ENCODE data around the gene KRT76.
"Not testable (repeated sequence)": the region's sequence is repeated elsewhere in the genome, so short reads cannot be mapped to it uniquely, and the experiment has no call there.

Gene KRT76

DNA sequence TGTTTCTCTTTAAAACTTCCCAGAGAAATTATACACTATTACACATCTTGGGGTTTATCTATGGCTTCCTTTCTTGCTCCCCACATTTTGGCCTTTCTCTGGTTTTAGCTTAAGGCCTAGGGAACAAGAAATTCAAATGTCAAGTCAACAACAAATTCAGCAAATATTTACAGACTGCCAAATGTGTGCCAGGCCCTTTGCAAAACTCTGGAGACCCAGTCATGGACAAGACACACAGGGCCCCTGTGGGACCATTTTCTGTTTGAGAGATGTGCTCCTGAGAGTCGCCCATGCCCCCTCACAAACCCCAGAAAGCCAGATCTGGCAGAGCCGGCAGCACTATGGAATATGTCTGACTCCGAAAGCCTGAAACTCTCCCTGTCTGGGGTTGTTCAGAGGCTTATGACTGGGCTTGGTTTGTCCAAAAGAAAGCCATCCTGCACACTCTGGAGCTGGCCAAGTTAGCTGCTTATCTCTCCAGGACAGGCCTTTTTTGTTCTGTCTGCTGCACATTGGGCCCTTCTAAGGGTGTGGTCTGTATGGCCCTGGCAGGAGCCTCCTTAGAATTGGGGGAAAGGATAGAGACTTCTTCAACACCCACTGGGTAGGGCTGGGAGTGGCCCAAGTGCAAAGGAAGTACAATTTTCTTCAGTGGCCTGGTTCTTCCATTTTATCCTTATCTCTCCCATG is 19.8 kb upstream of the KRT76 start:
- no peak for DNase-seq (ENCODE audit: low spot score)

DNA sequence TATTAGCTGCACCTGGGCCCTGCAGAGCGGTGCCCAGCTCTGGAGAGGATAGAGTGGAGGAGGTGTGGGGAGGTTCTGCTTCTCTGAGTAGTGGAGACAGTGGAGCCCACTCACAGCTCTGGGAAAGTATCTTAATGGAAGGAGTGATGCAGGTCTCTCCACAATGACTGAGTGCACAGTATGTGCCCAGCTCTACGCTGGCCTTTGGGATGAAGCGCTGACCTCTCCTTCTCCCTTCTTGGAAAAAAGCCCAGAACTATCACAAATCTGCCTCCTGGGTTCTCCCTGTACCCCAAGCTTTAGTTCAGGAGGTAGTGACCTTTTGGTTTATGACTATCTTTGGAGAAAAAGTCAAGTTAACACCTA is 19.3 kb upstream of the KRT76 start:
- DNase-seq (ENCODE audit: low spot score): no peak

DNA sequence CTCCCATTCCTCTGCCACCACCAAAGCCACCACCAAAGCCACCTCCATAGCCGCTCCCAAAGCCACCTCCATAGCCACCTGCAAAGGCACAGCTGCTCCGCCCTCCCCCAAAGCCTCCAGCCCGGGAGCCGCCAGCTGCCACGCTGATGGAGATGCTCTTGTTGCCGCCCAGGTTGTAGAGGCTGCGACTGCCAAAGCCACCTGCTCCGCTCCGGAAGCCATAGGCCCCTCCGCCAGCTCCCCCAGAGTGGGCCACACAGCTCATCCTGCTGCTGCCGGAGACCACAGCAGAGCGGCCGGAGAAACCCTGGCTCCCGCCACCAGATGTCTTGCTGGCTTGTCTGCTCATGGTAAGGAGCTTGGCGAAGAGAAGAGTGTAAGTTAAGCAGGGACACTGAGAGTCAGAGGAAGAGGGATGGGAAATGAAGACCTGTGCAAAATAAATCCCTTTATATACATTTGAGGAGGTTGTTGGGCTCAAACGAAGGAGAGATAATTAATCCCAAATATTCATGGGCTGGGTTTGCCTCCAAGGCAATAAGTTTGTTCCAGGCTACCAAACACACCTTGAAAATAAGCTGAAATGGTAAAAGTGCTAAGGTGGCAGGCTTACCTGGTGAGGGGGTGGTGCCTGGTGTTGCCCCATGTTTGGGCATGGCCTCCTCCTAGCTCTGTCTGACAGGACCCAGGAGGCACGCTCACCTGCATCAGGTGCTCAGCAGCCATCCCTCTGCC is 18.7 kb upstream of the KRT76 start, which contains the start of gene KRT3:
Gene KRT3, minus strand, starts transcription at position 424 of the 735 bp plus-strand sequence. Its CDS starts 75 bp downstream, at position 349.
- DNase-seq (ENCODE audit: low spot score): no peak

DNA sequence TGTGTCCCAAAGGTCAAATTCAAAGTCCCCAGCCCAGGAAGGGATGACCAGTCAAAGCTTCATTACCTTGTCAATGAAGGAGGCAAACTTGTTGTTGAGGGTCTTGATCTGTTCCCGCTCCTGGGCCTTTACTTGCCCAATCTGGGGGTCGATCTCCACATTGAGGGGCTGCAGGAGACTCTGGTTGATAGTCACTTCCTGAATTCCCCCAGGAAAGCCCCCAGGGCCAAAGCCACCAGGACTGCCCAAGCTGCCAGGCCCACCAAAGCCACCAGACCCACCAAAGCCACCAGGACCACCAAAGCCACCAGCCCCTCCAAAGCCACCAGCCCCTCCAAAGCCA is 18.2 kb upstream of the KRT76 start:
- not testable (repeated sequence) for DNase-seq (ENCODE audit: low spot score)

DNA sequence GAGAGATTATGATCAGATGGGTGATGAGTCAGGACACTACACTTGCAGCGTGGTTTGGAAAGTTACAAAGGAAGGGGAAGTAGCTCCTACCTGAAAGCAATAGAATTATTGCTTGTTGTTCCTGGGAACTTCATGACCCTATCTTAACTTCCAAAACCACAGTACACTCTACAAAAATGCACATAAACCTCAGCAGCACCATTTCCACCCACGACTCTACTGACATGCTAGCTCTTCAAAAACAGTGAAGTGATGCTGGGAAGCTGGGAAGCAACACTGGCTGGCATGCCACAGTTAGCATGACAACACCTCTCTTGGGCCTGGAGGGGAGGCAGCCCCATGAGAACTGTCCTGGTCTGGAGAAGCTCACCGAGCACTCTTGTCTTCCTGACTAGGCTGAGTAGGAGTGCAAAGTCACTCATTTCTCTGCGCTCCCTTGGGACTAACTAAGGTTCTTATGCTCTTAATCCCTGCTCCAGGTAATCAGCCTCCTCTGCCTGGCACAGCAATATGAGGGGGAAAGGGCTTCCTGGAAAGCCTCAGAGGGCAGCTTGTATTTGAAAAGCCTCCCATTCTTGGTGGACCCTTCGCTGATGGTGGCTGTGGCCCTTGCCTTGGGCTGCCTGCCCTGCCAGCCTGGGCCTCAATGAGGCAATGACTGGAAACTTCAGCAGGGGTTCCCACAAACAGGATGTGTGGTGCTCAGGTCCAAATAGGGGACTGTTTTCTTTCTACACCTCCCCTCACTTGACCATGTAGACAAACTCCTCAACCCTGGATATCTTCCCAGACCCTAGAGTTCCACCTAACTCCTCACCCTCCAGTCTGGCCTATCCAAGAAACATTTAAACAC is 17.6 kb upstream of the KRT76 start:
- DNase-seq (ENCODE audit: low spot score): no peak

DNA sequence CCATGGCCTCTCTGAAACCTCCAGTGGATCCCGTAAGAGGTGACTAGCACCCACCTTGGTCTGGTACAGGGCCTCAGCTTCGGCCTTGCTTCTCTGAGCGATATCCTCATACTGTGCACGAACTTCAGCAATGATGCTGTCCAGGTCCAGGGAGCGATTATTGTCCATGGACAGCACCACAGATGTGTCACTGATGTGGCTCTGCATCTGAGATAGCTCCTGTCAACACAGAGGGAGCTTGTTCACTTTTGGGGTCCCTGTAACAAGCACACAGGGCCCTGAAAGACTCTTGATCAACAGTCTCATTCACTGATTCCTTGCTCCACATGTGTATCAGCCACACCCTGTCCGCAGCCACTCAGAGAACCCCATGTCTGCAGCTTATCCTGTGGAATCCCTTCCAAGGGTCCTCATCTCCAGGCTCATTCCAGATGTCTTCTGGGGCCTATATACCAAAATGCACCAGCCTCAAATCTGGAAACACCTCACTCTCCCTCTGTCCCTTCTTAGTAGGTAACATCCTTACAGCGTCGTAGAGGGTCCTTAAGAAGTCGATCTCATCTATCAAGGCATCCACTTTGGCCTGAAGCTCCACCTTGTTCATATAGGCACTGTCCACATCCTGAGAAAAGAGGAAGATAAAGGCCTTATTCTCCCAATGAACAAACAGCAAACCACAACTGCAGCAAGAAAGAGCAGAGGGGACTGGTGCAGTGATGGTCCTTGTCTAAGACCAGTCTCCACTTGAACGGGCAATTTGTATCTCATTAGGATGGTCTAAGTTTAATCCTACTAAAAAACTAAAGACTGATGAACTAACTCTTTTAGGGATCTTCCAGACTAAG is 15.3 kb upstream of the KRT76 start:
- DNase-seq (ENCODE audit: low spot score): no peak

DNA sequence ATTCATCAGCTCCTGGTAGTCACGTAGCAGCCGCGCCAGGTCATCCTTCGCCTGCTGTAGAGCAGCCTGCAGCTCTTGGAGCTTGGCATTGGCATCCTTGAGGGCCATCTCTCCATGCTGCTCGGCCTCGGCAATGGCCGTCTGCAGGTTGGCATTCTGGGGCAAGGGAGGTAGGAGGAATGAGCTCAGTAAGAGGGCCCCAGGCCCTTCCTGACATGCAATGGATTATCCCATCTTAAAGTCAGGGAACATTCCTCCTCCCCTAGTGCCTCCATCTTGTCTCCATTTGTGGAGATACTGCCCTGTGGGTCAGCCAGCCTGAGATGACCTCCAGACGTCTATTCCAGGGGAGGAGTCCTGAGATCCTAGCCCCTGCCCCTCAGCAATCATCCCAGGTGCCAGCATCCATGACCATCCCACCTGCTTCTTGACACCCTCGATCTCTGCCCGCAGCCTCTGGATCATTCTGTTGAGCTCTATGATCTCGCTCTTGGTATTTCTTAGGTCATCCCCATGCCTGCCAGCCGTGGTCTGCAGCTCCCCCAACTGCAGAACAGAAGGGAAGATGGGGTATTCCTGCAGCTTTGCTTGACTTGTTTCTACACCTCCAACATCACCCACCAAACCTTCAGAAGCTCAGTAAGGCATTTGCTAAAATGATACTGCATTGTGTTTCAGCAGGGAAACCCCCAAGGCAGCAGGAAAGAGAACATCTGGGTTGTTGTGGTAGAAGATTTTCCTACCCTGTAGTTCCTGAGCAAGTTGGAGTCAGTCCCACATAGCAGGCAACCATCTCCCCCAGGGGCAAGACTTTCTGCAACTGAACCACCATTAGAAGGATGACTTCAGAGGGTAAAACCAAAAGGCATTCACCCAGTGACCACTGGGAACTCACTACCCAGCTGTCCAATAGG is 14.4 kb upstream of the KRT76 start:
- DNase-seq (ENCODE audit: low spot score): no peak

DNA sequence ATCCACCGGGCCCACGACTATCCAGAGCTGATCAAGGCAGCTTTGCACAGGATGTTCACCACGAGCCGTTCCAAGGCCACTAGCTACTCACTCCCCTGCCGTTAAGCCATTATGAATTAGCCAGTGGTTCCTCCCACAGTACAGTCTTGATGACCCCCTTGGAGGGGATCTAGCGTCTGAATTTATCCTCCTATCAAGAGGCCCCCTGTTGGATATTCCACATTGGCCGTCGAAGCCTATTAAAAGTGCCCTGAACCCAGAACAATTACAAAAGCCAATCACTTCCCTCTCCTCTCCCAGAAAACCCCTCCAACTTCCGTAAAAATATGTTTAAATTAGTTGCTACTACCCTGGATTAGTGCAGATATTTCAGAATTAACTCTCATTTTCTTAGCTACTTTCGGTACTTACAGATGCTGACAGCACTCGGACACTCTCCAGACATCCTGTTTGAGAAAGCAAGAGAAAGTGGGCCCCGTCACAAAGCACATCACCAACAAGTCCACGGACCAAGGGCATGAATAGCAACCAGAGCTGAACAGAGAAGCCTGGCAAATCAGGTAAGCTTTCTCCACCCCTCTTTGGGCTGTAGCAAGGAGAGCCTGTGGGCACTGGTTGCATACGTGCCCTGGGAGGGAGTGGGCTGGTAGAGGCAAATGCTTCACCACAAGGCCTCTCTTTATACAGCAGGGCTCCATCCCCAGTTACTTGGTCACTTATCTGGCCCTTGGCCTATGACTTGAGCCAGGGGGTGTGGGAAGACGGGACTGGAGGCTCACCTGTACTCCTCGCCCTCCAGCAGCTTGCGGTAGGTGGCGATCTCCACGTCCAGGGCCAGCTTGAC is 13.5 kb upstream of the KRT76 start:
- no peak for DNase-seq (ENCODE audit: low spot score)

DNA sequence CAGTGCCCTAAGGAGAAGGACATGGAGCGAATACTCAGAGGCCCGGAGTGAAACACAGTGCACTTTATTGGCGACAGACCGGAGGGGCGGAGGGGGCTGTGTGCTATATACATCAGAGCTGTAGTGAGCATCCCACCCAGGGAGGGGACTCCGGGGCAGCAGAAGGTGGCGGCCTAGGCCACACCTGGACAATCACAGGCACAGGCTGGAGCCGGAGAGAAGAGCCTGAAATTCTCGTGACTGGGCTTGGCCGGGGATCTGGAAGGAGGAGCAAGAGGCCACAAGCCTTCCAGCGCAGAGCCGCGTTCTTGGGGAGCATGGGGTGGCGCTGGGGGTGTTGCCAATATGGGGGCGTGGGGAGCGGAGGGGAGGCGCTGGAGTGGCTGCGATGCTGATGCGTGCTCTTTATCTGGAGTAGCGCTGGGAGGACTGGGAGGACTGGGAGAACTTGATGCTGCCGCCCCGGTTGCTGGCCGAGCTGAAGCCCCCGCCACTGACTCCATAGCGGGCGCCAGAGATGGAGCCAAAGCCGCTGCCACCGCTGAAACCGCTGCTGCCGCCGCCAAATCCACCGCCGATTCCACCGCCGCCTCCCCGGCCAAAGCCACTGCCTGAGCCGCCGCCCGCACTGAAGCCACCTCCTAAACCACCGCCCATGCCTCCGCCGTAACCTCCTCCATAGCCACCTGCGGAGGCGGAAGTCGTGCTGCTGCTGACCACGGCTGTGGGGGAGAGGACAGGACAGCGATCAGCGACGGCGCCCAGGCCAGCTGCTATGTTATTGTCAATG is 12.7 kb upstream of the KRT76 start:
- DNase-seq (ENCODE audit: low spot score): no peak

DNA sequence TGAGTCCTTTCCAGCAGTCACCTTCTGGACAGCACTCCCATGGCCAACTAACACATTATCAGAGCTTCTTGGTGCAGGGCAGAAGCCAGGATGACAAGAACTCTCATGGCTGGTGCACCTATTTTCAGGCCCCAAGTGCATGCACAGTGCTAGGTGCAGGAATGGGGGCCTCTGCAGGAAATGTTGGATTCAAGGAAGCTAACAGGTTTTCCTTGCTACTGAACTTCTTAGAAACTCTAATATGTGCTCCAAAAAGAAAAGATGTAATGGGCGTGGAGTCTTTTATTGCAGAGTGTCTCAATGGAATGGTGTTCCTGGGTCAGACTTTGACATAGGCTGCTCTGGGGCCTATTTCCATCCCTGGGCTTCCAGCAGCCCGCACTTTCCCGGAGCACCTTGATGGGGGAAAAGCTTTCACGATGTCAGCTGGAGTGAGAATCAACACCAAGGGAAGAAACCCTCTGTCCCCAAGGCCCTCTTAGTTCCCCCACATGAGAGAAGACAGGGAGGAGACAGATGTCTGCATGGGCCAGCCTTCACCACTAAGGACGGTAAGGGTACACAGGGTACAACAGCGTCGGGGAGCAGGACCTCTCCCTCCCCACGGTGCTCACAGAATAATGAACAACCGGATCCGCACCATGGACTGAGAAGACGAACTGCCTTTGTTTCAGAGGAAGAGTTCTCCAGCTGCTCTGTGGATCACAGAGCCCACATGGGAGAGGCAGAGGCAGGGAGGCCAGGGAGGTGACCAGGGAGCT is 11.9 kb upstream of the KRT76 start:
- no peak for DNase-seq (ENCODE audit: low spot score)

DNA sequence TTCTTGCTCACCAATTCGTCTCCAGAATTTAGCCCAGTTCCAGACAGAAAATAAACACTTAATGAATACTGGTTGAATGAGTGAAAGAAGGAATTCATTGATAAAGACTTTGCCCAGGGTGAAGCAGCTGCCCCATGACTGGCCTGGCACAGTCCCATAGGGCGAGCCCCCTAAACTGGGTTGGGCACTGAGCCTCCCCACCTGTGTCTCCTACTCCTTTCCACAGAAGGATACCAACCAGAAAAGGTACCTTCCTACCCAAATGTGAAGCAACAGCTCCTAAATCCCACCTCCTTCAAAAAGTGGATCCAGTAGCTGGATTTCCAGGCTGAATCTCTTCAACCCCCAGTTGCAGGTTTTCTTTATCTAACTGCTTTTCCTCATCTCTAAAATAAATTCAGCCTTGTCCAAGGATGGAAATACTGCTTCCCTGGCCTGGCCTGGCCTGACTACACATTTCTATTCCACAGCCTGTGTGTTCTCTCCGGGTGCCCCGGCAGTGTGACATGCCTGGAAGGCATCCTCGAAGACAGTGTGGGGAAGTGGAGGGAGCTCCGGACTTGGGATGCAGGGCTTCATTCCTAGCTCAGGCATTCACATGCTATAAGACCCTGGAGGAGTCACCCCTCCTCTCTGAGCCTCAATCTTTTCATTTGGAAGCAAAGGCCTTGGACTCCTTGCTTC is 11.2 kb upstream of the KRT76 start:
- no peak for DNase-seq (ENCODE audit: low spot score)

DNA sequence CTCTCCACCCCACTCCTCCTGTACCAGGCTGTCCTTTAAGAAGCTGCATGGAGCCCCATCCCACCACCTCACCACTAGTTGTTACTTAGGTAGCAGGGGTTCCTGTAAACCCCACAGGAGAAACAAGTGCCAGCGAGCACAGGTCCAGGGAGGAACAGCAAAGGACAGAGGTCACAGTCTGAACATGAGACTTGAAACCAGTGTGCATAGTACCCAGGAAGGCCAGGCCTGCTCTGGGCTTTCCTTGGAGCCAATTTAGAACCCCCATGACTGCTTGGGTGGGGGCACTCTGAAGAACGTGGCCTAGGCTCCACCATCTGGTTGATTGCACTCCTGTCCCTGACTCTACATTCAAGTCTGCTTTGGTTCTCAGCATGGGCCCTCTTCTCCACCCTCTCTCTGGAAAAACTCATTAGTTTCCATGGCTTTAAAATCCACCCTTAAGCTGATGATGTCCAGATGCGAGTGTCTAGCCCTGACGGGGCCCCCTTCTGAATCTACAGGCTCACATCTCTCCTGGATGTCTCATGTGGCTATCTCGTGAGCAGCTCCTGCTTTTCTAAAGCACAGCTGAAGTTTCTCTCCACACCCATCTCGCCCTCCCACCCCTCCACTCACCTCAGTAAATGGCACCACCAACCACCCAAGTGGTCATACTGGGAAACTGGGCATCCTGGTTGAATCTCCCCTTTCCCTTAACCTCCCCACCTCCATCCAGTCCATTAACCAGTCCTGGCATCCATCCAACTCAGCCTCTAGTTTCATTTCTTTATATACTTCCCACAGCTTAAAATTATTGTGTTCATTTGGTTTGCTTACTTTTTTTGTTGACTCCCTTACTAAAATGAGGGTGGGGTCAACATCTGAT is 10.4 kb upstream of the KRT76 start:
- DNase-seq (ENCODE audit: low spot score): no peak

DNA sequence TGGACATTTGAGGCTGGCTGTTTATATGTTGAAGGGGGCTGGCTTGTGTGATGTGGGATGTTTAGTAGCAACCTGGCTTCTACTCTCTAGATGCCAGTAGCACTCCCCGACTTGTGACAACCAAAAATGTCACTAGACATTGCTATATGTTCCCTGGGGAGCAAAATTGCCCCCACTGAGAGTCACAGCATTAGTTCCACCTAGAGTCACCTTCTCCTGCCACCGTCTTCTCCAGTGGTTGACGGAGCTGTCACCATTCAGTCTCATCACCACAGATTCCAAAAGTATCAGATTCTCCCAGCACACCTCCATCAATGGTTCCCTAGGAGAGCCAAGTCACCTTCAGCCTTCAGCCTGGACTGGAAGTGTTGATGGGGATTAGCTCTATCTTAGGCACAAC is 7.8 kb upstream of the KRT76 start:
- DNase-seq (ENCODE audit: low spot score): no peak

DNA sequence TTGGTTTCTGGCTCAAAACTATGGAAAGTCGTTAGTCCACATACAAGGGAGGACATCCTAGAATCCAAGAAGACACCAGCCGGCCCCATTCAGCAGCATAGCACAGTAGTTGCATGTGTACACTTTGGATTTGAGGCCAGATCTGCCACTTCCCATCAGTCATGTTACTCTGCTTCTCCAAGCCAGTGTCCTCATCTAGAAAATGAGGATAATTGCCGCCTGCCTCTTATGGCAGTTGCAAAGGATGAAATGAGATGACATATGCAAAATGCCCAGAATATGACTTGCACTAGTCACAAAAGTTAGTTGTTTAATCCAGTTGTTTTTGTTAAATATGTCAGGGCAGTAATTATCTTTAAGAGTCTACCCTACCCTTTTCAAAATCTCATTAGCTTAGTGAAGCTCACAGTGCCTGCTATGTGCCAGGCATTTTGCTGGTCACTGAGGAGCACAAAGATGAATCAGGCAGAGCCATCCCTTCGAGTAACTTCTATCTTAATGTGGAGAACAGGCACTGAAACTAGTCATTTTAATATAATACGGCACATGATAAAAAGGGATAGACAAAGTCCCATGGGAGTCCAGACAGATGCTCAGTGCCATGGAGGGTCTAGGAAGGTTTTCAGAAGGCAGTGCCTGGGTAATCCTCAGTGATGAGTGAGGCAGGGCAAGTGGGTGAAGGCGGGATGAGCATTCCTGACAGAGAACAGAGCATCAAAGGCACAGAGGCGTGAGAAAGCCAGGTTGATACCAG is 6.6 kb upstream of the KRT76 start:
- no peak for DNase-seq (ENCODE audit: low spot score)

DNA sequence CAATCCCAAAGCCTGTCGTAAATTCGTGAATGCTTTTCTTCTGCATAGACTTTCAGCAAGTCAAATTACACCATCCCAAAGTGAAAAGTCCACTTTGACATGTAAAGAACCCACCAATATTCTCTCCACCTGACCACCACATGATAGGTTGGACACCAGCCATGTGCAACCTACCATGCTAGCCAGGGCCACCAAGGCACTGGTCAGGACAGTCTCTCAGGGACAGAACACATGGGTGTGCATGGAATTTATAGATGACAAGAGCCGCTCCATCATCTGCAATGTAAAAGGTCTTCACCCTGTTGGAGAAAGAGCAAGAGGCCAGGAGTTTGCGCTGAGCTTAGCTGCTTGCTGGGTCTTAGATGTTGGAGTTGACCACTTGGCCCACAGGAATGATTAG is 5.4 kb upstream of the KRT76 start:
- DNase-seq (ENCODE audit: low spot score): no peak

All from putamen (tissue), 1 donor.